Activated naive CD8-positive, alpha-beta T cell (primary cell): ENCODE data around the gene PCSK7.

ENCODE experiments used
- H3K27ac Mint-ChIP-seq: one replicate; pipeline ENCODE4 v1.8.0; 2021; ENCODE audit warnings: mixed read lengths
- H3K27me3 Mint-ChIP-seq: one replicate; pipeline ENCODE4 v1.8.0; 2021; ENCODE audit warnings: mixed read lengths
- H3K36me3 Mint-ChIP-seq: one replicate; pipeline ENCODE4 v1.8.0; 2021; ENCODE audit warnings: mixed read lengths
- H3K4me1 Mint-ChIP-seq: one replicate; pipeline ENCODE4 v1.8.0; 2021; ENCODE audit warnings: low read depth, mixed read lengths
- H3K4me3 Mint-ChIP-seq: one replicate; pipeline ENCODE4 v1.8.0; 2021; ENCODE audit warnings: mild to moderate bottlenecking, mixed read lengths
- H3K9me3 Mint-ChIP-seq: one replicate; pipeline ENCODE4 v1.8.0; 2021; ENCODE audit warnings: low read depth, mixed read lengths

The PCSK7 gene

GRCh38 chr11:117179048-117179999, 52.5 kb downstream of the PCSK7 start:
- peak overlapping the region; percentile 92 for H3K4me3 Mint-ChIP-seq
- no peaks in the 10 kb centered on the region for H3K9me3 Mint-ChIP-seq
- H3K4me1 Mint-ChIP-seq, result peaks cover 25% of the 10 kb centered on the region
- H3K27me3 Mint-ChIP-seq, result no peaks in the 10 kb centered on the region
- peak overlapping the region; percentile 77 for H3K27ac Mint-ChIP-seq
- H3K36me3 Mint-ChIP-seq, result peaks cover 2% of the 10 kb centered on the region

DNA sequence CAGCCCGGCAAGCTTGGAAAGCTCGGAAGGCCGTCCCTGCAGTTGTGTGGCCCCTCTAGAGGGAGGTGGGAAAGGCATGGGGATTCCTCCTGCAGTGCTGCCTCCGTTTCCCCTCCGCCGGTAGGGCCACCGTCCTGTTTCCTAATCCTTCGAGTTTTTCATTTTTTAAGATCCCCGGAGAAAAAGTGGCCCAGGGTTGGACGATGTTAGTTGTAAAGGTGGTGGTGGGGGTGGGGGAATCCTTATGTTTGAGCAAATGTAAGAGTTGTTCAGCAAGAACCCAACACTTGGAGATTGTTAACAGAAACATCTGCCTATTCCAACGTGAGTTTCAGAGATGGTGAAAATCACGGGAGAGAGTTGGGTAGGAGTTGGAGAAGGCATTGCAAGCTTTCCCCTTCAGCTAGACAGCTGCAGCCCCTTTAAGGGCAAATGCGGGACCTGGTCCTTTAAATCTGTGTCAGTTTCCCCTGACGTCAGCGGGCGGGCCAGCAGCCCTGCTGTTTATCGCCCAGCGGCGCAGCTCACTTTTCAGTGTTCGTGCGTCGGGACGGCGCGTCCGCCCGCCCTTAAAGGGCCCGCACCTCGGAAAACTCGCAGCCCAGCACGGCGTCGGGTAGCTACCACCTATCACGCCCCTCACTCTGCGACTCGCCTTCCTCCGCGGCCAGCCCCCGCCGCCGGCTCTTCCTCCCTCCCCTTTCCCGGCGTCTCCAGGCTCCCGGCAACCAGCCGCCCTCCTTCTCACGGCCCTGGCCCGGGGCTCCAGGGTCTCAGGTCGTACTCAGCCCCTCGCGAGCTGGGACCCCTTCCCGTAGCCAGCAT, 53.5 kb downstream of the PCSK7 start, which contains the start of gene SIDT2:
TSS of gene SIDT2 (plus strand) at position 534 of the 825 bp plus-strand sequence. CDS start 521 bp downstream, outside the sequence.
- Mint-ChIP-seq H3K36me3 (peaks cover 2% of the 10 kb centered on the region), H3K27ac (peak within 1 kb of the TSS; percentile 79), H3K4me1 (peaks cover 25% of the 10 kb centered on the region), H3K9me3 (no peaks in the 10 kb centered on the region), H3K27me3 (no peaks in the 10 kb centered on the region), H3K4me3 (peak within 1 kb of the TSS; percentile 92)

DNA sequence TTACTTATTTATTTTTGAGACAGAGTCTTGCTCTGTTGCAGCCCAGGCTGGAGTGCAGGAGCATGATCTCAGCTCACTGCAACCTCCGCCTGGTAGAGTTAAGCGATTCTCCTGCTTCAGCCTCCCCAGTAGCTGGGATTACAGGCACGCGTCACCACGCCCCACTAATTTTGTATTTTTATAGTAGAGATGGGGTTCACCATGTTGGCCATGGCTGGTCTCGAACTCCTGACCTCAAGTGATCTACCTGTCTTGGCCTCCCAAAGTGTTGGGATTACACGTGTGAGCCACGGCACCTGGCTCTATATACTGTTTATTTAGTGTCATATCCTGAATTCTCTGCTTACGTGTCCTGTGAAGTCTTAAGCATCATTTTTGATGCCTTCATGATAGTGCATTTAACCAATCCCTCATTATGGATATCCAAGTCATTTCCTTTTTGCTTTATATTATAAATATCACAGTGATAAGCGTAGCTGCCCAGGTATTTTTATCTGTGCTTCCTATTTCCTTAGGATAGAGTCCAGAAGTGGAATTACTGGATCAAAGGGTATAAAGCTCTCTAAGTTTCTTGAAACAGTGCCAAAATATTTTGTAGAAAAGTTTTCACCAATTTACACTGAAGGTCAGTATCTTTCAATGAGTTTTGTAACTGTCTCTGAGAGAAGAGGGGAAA, 54.2 kb downstream of the PCSK7 start:
- Mint-ChIP-seq H3K9me3 (no peaks in the 10 kb centered on the region), H3K27ac (peak overlapping the region; percentile 79), H3K27me3 (no peaks in the 10 kb centered on the region), H3K4me1 (peaks cover 25% of the 10 kb centered on the region), H3K36me3 (peaks cover 2% of the 10 kb centered on the region), H3K4me3 (peak overlapping the region; percentile 92)

GRCh38 chr11:117176186-117176585, 55.7 kb downstream of the PCSK7 start:
- Mint-ChIP-seq H3K27ac (no peak overlapping the region), H3K9me3 (no peaks in the 10 kb centered on the region)

GRCh38 chr11:117175781-117176180, 56.1 kb downstream of the PCSK7 start:
- peaks cover 24% of the 10 kb centered on the region for H3K4me1 Mint-ChIP-seq
- no peaks in the 10 kb centered on the region for H3K27me3 Mint-ChIP-seq
- H3K9me3 Mint-ChIP-seq, result no peaks in the 10 kb centered on the region
- peaks cover 2% of the 10 kb centered on the region for H3K36me3 Mint-ChIP-seq
- H3K4me3 Mint-ChIP-seq, result no peak overlapping the region
- H3K27ac Mint-ChIP-seq, result no peak overlapping the region

More at GRCh38 chr11:117176186-117176585, 55.7 kb downstream of the PCSK7 start:
- peaks cover 28% of the 10 kb centered on the region for H3K4me1 Mint-ChIP-seq
- no peaks in the 10 kb centered on the region for H3K27me3 Mint-ChIP-seq
- peaks cover 2% of the 10 kb centered on the region for H3K36me3 Mint-ChIP-seq
- H3K4me3 Mint-ChIP-seq, result no peak overlapping the region

GRCh38 chr11:117175104-117175503, 56.8 kb downstream of the PCSK7 start:
- Mint-ChIP-seq H3K4me3 (no peak overlapping the region), H3K9me3 (no peaks in the 10 kb centered on the region), H3K4me1 (peaks cover 20% of the 10 kb centered on the region), H3K36me3 (peaks cover 2% of the 10 kb centered on the region), H3K27ac (no peak overlapping the region), H3K27me3 (no peaks in the 10 kb centered on the region)

DNA sequence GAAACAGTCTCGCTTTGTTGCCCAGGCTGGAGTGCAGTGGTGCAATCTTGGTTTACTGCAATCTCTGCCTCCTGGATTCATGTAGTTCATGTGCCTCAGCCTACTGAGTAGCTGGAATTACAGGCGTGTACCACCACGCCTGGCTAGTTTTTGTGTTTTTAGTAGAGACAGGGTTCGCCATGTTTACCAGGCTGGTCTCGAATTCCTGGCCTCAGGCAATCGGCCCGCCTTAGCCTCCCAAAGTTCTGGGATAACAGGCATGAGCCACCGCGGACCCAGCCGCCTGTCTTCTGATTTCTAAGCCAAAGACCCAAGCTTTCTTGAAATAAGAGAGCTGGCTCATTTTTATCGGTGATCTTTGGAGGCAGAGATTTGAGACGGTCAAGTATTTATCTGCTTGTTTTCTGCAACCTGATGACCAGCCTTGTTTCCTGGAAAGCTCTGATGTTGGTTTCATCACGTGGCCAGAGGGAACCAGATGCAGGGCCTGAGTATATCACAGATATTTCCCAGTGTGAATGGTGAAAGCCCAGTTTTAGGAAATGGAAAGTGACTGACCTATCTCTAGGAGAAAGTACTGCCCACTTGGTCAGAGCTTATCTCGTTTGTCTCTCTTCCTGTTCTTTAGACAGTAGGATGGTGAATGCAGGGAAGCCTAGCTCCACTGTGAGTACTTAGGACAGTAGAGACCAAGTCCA, 59.0 kb downstream of the PCSK7 start:
- H3K4me1 Mint-ChIP-seq, result peaks cover 7% of the 10 kb centered on the region
- no peaks in the 10 kb centered on the region for H3K9me3 Mint-ChIP-seq
- H3K36me3 Mint-ChIP-seq, result peaks cover 2% of the 10 kb centered on the region
- peak overlapping the region; percentile 80 for H3K27ac Mint-ChIP-seq
- H3K4me3 Mint-ChIP-seq, result no peak overlapping the region
- H3K27me3 Mint-ChIP-seq, result no peaks in the 10 kb centered on the region

DNA sequence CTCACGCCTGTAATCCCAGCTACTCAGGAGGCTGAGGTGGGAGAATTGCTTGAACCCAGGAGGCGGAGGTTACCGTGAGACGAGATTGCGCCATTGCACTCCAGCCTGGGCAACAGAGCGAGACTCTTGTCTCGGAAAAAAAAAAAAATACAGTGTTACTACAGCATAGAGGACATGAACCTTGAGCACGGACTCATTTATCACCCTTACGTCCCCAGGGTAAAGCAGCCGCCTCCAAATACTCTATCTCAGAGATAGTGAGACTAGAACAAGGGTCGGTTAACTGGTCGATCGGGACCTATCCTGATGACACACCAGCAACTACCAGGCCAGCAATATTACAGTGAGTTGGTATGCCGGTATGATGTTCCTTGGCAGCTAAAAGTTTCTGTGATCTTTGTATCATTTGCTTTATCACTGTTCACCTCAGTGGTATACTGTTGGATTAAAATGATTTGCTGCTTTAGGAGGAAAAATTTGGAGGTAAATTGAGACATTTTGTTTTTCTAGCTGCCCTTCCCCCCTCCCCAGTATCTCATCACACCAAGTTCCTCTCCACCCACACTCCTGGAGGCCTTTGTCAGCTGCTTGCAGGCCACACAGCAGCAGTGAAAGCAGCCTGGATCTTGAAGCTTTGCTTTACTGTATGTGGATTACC, 60.3 kb downstream of the PCSK7 start:
- H3K36me3 Mint-ChIP-seq, result peaks cover 2% of the 10 kb centered on the region
- peak overlapping the region; percentile 50 for H3K27ac Mint-ChIP-seq
- H3K27me3 Mint-ChIP-seq, result no peaks in the 10 kb centered on the region
- no peak overlapping the region for H3K4me3 Mint-ChIP-seq
- H3K9me3 Mint-ChIP-seq, result no peaks in the 10 kb centered on the region
- H3K4me1 Mint-ChIP-seq, result peaks cover 4% of the 10 kb centered on the region

GRCh38 chr11:117171007-117171403, 60.9 kb downstream of the PCSK7 start:
- H3K9me3 Mint-ChIP-seq, result no peaks in the 10 kb centered on the region
- no peaks in the 10 kb centered on the region for H3K27me3 Mint-ChIP-seq
- peak overlapping the region; percentile 50 for H3K27ac Mint-ChIP-seq
- H3K4me3 Mint-ChIP-seq, result no peak overlapping the region
- H3K4me1 Mint-ChIP-seq, result peaks cover 4% of the 10 kb centered on the region
- H3K36me3 Mint-ChIP-seq, result peaks cover 2% of the 10 kb centered on the region

DNA sequence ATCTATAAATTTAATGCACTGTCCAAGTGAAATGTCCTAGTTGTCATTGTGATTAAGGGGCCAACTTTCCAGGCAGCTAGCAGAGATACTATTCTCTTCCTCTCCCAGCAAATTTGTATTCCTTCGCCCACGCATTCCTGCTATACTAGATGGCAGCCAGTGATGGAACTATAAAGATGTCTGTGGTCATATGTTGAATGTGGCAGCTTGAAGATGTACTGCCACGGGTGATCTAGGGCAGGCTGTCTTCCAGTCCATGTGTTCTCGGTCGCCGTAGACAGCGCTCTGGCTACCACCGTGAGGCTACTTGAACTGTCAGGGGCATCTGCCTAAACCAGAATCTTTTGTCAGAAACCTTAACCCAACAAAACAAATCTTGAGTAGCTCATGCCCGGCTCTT, 61.7 kb downstream of the PCSK7 start:
- H3K27me3 Mint-ChIP-seq, result no peaks in the 10 kb centered on the region
- no peak overlapping the region for H3K4me3 Mint-ChIP-seq
- H3K9me3 Mint-ChIP-seq, result no peaks in the 10 kb centered on the region
- H3K4me1 Mint-ChIP-seq, result peaks cover 4% of the 10 kb centered on the region
- H3K27ac Mint-ChIP-seq, result no peak overlapping the region
- H3K36me3 Mint-ChIP-seq, result peaks cover 4% of the 10 kb centered on the region

GRCh38 chr11:117169736-117170135, 62.1 kb downstream of the PCSK7 start:
- H3K4me3 Mint-ChIP-seq, result no peak overlapping the region
- H3K9me3 Mint-ChIP-seq, result no peaks in the 10 kb centered on the region
- peaks cover 4% of the 10 kb centered on the region for H3K4me1 Mint-ChIP-seq
- H3K27me3 Mint-ChIP-seq, result no peaks in the 10 kb centered on the region
- H3K27ac Mint-ChIP-seq, result no peak overlapping the region
- H3K36me3 Mint-ChIP-seq, result peaks cover 4% of the 10 kb centered on the region

- Mint-ChIP-seq H3K27me3 (no peaks in the 10 kb centered on the region), H3K9me3 (no peaks in the 10 kb centered on the region), H3K36me3 (peaks cover 4% of the 10 kb centered on the region), H3K4me3 (no peak overlapping the region), H3K27ac (no peak overlapping the region), H3K4me1 (no peaks in the 10 kb centered on the region)
These were observed 65.4 kb downstream of the PCSK7 start for GRCh38 chr11:117166491-117166890.

- peaks cover 4% of the 10 kb centered on the region for H3K36me3 Mint-ChIP-seq
- H3K4me3 Mint-ChIP-seq, result no peak overlapping the region
- H3K27me3 Mint-ChIP-seq, result no peaks in the 10 kb centered on the region
- no peaks in the 10 kb centered on the region for H3K9me3 Mint-ChIP-seq
- H3K4me1 Mint-ChIP-seq, result peaks cover 23% of the 10 kb centered on the region
- H3K27ac Mint-ChIP-seq, result peak overlapping the region; percentile 68
These were observed 71.0 kb downstream of the PCSK7 start for GRCh38 chr11:117160826-117161225.

DNA sequence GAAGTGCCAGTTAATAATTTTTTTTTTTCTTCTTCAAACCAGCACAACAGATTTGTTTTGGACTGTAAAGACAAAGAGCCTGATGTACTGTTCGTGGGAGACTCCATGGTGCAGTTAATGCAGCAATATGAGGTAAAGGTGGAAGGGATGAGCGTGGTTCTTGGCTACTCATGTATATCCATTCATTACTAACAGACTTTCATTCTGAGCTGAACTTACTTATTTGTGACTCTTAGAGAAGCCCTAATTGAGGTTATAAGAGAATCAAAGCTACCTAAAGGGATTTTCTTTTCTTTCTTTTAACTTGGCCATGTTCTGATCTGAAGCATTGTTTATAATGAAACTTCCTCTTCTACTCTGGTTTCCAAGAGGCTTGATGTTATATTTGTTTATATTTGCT, 72.0 kb downstream of the PCSK7 start:
- H3K27me3 Mint-ChIP-seq, result no peaks in the 10 kb centered on the region
- no peaks in the 10 kb centered on the region for H3K9me3 Mint-ChIP-seq
- H3K36me3 Mint-ChIP-seq, result peaks cover 2% of the 10 kb centered on the region
- no peak overlapping the region for H3K4me3 Mint-ChIP-seq
- H3K27ac Mint-ChIP-seq, result peak overlapping the region; percentile 58
- peaks cover 26% of the 10 kb centered on the region for H3K4me1 Mint-ChIP-seq
